Testis (tissue), 2 donors: ENCODE results near the gene JAK3.

Experiments
- CTCF ChIP-seq, 3 experiments: fragments of 450-650 bp in 2 of 3; fragments of 200-600 bp in 1 of 3; sonication (generic) in 1 of 3; IDR thresholded peaks; one replicate each; pipeline ENCODE4 v1.5.1; 2016 to 2019; ENCODE audit warnings: antibody characterized with exemption in 3 of 3, mild to moderate bottlenecking in 2 of 3, moderate library complexity in 1 of 3
- POLR2A ChIP-seq: fragments of 450-650 bp; IDR thresholded peaks from one replicate; pipeline ENCODE4 v1.6.1; 2017; ENCODE audit warnings: antibody characterized with exemption, mild to moderate bottlenecking, moderate library complexity

- no peak for TF ChIP-seq CTCF (IDR thresholded peaks at IDR 0.05)
- no peak for TF ChIP-seq POLR2A
These were observed 18.7 kb upstream of the JAK3 start for GRCh38 chr19:17866312-17866963.
